ENCODE measurements around the gene CCDC92. TPM values are rescaled to one million over a fixed set of nuclear protein-coding genes. Genes with fewer than 3 reads are reported as not detected.

Gene CCDC92
- total and polyA plus RNA-seq, 10 of the 15 experiments (the other 5 are each of a cell fraction or from before 2014, with no cell fraction given): 0.53 to 11.8 (median 4.2) TPM

- TF ChIP-seq, protein P1, sequence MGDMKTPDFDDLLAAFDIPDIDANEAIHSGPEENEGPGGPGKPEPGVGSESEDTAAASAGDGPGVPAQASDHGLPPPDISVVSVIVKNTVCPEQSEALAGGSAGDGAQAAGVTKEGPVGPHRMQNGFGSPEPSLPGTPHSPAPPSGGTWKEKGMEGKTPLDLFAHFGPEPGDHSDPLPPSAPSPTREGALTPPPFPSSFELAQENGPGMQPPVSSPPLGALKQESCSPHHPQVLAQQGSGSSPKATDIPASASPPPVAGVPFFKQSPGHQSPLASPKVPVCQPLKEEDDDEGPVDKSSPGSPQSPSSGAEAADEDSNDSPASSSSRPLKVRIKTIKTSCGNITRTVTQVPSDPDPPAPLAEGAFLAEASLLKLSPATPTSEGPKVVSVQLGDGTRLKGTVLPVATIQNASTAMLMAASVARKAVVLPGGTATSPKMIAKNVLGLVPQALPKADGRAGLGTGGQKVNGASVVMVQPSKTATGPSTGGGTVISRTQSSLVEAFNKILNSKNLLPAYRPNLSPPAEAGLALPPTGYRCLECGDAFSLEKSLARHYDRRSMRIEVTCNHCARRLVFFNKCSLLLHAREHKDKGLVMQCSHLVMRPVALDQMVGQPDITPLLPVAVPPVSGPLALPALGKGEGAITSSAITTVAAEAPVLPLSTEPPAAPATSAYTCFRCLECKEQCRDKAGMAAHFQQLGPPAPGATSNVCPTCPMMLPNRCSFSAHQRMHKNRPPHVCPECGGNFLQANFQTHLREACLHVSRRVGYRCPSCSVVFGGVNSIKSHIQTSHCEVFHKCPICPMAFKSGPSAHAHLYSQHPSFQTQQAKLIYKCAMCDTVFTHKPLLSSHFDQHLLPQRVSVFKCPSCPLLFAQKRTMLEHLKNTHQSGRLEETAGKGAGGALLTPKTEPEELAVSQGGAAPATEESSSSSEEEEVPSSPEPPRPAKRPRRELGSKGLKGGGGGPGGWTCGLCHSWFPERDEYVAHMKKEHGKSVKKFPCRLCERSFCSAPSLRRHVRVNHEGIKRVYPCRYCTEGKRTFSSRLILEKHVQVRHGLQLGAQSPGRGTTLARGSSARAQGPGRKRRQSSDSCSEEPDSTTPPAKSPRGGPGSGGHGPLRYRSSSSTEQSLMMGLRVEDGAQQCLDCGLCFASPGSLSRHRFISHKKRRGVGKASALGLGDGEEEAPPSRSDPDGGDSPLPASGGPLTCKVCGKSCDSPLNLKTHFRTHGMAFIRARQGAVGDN (IDR thresholded peaks at IDR 0.05): no peak
- TF ChIP-seq EZH2 (IDR thresholded peaks at IDR 0.05; ENCODE audit: borderline replicate concordance, control insufficient read depth, low read depth, low read length) (no peak), SMAD5 (IDR thresholded peaks at IDR 0.05; ENCODE audit: low read depth) (no peak), NKRF (conservative IDR thresholded peaks at IDR 0.05) (no peak), RELB (IDR thresholded peaks at IDR 0.05; ENCODE audit: low read depth) (no peak), ZNF217 (IDR thresholded peaks at IDR 0.05) (no peak), CEBPB (IDR thresholded peaks at IDR 0.05; ENCODE audit: borderline replicate concordance in 1 of 2, low read depth in 2 of 2, low read length in 2 of 2) (no peak), KAT2A (conservative IDR thresholded peaks at IDR 0.05; ENCODE audit: control insufficient read depth, low read depth, low read length) (no peak)
- TF ChIP-seq, protein P2, sequence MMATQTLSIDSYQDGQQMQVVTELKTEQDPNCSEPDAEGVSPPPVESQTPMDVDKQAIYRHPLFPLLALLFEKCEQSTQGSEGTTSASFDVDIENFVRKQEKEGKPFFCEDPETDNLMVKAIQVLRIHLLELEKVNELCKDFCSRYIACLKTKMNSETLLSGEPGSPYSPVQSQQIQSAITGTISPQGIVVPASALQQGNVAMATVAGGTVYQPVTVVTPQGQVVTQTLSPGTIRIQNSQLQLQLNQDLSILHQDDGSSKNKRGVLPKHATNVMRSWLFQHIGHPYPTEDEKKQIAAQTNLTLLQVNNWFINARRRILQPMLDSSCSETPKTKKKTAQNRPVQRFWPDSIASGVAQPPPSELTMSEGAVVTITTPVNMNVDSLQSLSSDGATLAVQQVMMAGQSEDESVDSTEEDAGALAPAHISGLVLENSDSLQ (IDR thresholded peaks at IDR 0.05): no peak
- 80% methylated on average over 8 of the region's 8 CpGs for WGBS (ENCODE audit: insufficient coverage, insufficient replicate concordance, low lambda C conversion rate, missing lambda C conversion rate)
- ChIA-PET POLR2A (interaction anchor here (0.6 kb wide), 1 partner anchor 241 kb away, joined by 3 read pairs; no protein-coding TSS in a partner anchor), RAD21 (ENCODE audit: unreplicated experiment) (no interaction called here), CTCF (interaction anchor here (0.9 to 1.6 kb wide), 3 partner anchors 8 to 44 kb away, joined by 3 to 5 read pairs (median 3); no protein-coding TSS in a partner anchor), SMC1A (ENCODE audit: uncharacterized antibody, unreplicated experiment) (no interaction called here)
- H3K27ac ChIP-seq (ENCODE audit: control insufficient read depth, insufficient read depth): no peak overlapping the region
- no peaks in the 10 kb centered on the region for H4K20me1 ChIP-seq (ENCODE audit: control insufficient read depth, insufficient read depth)
- H3K9me3 ChIP-seq (replicated peaks; ENCODE audit: control insufficient read depth, insufficient read depth, low read length): no peaks in the 10 kb centered on the region
- BruUV-seq (replicated peaks): no TSS peak
- intact Hi-C loops (cut with micrococcal nuclease; ENCODE audit: unreplicated experiment): no loop called here
- H3K27me3 ChIP-seq (replicated peaks in 1 of 2; ENCODE audit: control insufficient read depth in 2 of 2, insufficient read depth in 2 of 2, low read length in 1 of 2): no peaks in the 10 kb centered on the region
- no peaks in the 10 kb centered on the region for H3K4me1 ChIP-seq (ENCODE audit: control insufficient read depth, insufficient read depth, low read length)
- peaks cover 3 to 31% of the 10 kb centered on the region in 2 experiments for H3K36me3 ChIP-seq (ENCODE audit: control insufficient read depth in 2 of 2, insufficient read depth in 2 of 2, low read length in 1 of 2)
- no peak overlapping the region for H3K4me3 ChIP-seq
- no peak overlapping the region for H3K9ac ChIP-seq (ENCODE audit: control insufficient read depth, insufficient read depth, low read length)
- FAIRE-seq (no peak), DNase-seq (ENCODE audit: low read depth, low spot score) (no peak), ATAC-seq (no peak)
- in situ Hi-C loops (cut with MboI): no loop called here
- no peak overlapping the region for H3K4me2 ChIP-seq (ENCODE audit: control insufficient read depth, insufficient read depth)
- no peaks in the 10 kb centered on the region for H3K79me2 ChIP-seq (ENCODE audit: control insufficient read depth, insufficient read depth, low read length)
- H2AFZ ChIP-seq (ENCODE audit: control insufficient read depth, low read depth, low read length): no peak overlapping the region
Measured at GRCh38 chr12:123992118-123992825, 19.6 kb upstream of the CCDC92 start.

Measured in GM12878 (cell line).